ENCODE measurements around the gene ROR1.

ROR1 gene

DNA sequence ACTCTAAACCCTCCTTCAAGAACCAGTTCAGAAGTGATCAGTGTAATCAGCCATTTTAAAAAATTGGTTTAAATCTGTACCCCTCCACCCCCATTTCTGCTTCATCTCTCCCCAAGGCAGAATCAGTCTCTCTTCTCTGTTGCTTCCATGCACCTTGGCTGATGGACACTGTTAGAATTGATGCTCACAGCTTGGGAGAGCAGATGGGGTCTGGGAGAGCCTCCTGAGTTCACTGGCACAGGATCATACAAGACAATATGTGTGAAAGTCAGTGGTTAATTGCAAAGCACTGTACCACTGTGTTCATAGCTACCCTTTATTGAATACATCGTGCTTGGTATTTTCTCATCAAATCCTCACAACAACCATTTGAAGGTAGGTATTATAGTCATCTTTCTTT is 140.9 kb downstream of the ROR1 start:
- ATAC-seq: no peak

DNA sequence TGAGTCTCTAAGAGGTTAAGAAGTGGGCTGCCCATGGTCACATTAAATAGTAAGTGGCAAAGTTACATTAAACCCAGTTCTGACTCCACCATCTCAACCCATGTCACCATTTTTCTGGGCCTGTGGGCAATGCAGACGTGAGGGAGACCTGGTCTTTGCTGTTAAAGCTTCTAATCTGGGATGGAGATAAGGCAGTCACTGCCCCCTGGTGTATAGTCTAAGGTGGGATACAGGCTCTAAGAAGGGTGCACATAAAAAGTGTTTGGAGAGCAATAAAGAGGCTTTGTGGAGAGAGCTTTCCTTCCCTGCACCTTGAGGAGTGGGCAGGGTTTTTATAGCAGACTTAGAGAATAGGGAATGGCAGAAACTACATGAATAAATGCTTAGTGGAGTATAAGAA is 141.3 kb downstream of the ROR1 start:
- ATAC-seq: no peak

DNA sequence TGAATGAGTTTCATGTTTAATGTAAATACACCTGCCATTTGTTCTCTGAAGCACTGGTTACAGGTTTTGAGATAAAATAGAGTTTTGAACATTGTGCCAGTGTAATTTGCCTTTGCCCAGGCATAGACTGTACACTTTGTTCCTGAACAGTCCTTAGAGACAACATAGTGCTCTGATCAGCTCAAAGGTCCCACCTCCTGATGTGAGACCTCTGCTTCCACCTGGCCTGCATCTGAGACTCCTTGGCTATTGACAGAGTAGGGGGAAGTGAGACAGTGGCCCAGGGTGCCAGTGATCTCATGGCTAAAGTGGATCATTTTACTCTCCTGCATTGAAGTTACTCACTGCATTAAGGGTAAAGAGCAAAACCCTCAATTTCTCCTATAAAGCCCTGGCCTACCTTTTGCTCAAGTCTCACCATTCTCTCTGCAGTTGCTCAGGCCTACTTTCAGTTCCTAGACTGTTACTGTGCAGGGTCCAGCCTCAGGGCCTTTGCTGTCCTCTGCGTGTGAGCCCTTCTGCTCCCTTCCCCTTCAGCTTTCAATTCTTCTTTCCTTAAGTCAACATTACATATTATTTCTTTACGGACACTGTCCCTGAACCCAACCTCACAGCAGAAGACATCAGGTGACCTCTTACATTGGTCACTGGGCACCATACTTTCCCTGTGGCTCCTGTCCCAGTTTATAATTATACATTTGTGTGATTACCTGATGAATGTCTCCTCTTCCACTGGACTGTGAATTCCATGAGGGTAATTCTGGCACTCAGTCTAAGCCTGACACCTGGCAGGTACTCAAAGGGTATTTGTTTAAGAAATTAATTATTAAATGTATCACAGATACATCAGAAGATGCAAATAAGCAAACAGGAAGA is 142.9 kb downstream of the ROR1 start:
- ATAC-seq: no peak

DNA sequence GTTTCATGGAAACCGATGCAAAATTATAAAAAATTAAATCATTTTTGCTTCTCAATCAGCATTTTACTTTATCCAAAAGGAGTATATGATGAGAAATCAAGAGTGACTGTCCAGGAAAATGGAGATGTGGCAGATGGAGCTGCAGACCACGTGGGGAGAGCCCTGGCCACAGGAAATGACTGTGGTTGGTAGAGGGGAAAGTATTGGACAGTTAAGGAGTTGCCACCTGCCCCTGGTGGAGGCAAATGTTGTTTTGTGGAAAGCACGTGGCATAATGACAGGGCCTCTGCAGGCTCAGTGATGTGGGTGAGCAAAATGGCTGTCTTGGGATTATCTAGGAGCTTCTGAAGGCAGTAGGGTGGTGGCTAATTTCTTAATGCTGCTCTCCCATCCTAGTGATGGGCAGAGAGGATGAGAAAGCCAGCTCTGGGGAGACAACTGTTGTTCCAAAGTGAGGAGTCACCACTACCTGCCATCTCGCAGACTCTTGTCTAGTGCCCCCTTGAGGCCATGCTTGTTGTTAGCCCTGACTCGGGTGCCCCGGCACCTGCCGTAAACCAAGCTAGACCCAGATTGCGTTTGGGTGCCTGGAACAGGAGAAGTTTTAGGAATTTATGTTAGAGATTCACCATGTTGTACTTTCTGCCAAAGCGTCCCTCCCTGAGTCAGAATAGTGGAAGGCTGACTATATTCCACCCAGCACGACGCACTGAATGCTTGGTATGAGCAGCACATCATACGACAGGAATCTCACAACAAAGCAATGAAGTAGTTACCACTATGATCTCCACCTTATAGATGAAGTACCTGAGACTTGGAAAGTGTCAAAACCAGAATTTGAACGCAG is 144.0 kb downstream of the ROR1 start:
- no peak for ATAC-seq

DNA sequence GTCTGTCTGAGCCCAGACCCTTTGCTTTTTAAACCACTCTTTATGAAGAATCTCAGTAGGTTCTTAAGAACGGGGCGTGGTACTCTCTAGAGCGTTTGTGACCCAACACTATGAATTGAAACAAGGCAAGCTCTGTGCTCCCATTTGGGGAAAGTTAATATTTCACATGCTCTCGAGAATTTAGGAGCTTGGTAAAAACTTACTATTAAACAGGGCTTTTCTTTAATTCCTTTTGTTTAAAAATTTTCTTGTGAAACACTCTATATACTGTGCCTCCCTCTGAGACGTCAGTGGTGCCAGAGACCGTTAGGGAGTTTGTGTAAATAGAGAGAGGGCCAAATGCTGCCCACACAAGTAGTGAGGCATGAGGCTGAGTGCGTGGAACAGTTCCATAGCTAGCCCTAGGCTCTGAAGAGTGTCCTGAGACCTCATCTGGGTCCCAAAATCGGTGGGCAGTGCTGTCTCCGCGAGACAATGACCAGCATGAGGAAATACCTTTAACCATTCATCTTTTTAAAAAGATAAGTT is 144.7 kb downstream of the ROR1 start:
- no peak for ATAC-seq

DNA sequence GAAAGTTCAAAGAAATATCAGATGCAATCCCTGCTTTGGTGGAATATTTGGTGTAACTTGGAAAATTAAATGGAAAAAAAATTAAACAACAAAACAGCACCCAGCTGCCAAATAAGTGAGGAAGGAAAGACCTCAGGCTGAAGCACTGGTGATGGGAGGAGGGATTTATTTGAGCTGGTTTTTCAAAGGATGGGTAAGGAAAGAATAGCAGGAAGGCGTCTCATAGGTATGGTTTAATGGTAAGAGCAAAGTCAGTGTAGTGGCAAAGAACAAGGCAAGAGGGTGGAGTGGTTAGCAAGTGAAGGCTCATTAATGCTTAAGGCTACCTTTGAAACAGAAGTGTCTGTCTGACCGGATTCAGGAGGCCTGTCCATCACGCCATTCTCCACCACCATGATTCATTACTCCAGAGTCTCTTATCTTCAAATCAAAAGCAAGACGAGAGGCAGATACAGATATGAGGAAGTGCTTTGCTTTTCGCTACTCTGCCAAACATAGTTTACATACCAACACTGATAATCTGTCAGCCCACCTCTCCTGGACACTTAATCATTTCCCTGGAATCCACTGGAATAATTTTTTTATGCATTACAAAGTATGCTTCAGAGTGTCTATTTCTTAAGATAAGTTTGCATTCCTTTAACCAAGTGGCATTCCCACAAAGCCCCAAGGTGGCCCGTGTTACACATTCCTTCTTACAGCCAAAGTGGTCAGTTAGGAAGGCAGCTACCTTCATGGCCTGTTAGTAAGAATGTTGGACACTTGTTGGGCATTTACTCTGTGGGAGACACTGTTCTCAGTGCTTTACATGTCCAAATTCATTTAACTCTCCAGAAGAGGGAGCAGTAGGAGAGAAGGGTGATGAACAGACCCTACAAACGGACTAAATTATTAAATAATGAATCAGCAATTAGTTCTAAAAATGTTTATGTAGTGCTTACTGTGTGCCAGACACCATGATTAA is 146.6 kb downstream of the ROR1 start:
- no peak for ATAC-seq

DNA sequence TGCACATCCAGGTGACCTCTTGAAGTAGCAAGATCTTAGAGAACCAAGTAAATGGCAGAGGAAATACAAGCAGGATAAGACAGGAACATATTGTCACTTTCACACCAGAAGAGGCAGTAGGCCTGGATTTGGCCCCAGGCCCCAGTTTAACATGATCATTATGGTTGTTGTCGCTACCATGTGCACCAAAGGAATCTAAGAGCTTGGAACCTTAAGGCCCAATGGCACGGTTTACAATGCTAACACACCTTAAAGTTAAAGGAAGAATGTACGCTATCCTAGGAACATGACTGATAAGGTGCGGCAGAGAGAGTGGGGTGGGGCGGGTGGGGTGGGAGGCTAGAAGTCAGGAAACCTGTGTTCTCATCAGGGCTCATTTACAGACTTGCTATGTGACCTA is 147.5 kb downstream of the ROR1 start:
- ATAC-seq: no peak

DNA sequence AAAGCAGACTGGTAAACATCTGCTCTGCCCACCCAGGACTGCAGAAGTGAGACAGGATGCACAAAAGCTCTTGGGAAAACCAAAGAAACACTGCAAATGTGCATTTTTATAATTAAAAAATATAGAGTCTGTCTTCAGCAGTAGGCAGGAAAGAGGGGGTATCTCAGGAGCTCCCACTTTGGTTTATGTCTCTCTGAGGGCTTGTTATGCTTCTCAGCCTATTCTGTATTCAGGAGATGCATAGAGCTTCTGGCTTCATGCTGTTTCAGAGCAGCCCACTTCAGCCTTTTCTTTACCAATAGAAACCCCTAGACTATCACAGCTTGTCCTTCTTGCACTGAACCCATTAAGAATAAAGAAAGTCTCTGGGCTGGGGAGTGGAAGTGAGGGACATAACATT is 148.0 kb downstream of the ROR1 start:
- ATAC-seq: no peak

DNA sequence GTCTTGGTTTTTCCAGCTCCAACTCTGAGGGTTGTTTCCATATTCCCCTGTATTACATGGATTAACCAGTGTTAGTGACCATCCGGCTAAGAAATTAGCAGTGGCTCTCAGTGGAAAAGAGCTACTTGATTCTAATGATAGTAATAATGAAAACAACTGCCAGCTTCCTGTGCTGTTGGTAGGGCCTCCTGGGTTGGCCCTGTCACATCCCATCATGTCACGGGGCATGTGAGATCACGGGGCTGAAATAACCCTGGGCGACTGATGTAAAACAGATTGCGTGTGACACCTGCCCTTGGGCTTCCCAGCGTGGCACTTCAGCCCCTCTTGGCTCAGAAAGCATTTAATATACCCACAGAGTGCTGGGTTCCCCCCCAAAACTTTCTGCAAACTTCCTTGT is 149.0 kb downstream of the ROR1 start:
- ATAC-seq: no peak

DNA sequence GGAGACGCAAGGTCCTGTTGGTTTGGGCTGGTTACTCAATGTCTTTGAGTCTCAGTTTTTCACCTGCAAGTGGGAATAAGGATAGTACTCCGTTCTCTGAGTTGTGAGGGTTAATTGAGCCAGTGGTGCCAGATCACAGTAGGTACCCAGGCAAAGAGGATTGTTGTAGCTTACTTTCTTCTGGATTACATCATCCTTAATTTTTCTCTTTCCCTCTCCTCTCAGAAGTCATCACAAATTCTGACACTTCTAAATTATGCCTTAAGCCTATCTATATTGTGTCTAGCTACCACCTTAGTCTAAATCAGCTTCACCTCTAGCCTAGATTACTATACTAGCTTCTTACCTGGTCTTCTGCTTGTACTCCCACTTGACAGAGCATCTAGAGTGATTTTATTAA is 149.5 kb downstream of the ROR1 start:
- no peak for ATAC-seq

DNA sequence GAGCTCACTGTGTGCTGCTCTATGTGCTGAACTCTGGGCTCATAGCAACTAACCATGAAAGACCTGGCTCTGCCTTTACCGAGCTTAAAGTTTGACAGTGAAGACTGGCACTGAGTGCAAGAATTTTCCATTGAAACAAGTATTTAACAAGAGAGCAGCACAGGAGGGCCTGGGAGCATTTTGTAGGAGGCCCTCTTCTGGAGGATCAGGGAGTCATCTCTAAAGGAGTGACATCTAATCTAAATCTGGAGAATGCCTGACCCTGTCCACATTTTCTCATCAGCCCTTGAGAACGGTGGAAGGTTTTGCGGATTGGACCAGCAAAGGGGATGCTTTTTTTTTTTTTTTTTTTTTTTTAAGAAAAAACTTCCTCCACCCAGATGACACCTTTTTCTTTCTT is 150.8 kb downstream of the ROR1 start:
- no peak for ATAC-seq

DNA sequence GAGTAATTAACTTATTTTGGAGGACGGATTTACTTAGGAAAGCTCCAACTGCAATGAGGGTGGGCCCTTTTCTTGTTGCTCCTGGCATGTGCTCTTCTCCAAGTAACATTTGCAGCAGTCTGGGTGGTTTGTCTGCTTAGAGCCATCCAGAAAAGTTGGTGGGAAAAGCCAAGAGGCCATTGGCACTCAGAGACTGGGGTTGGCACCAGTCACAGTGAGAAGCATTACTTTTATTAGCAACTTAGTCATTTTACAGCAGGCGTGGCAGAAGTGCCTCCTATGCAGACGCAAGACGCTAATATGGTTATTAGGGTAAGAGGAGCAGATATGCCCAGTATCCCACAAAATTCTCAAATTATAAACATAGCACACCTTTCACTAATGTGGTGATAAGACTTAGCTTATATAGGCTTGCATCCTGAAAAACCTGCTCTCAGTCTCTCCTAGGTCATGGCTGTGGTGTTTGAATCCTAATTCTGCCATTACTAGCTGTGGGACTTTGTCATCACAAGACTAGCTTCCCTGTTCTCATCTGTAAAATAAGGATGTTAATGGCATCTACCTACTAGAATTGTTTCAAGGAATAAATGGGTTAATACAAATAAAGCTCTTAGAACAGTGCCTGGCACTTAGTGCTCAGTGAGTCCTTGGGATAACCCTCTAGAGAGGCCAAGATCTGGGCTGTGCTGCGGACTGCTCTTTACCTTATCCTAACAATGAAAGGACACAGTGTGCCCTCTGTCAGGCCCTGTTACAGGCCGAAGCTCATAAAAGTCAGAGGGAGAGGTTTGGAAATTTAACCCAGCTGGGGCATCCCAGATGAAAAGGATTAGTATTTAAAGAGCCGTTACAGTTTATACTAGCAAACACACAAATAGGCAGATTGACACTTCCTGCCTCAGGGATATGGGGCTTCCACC is 154.6 kb downstream of the ROR1 start:
- ATAC-seq: no peak

DNA sequence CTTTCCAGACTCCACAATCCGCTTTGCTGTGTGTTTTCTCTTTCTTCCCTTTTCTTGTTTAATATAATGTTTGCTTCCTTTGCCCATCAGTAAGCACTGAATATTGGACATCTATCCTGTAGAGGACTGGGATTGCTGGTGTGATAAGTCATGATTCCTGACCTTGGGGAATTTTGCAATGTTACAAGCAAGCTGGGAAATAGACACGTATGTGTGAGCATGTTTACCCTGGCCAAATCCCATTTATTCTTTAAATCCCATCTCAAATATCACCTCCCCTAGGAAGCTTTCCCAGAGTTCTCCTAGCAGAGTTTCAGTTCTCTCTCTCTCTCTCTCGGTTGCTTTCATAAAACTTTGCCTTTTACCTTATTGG is 155.3 kb downstream of the ROR1 start:
- no peak for ATAC-seq

DNA sequence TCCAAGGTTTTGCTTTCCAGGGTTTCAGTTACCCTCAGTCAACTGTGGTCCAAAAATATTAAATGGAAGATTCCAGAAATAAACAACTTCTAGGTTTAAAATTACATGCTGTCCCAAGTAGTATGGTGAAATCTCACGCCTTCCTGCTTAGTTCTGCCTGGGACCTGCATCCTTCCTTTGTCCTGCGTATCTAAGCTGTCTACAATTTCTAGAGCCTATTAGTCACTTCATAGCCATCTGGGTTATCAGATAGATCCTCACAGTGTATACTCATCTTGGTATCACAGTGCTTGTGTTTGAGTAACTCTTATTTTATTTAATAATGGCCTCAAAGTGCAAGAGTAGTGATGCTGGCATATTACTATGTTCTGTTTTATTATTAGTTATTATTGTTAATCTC is 157.7 kb downstream of the ROR1 start:
- ATAC-seq: no peak

DNA sequence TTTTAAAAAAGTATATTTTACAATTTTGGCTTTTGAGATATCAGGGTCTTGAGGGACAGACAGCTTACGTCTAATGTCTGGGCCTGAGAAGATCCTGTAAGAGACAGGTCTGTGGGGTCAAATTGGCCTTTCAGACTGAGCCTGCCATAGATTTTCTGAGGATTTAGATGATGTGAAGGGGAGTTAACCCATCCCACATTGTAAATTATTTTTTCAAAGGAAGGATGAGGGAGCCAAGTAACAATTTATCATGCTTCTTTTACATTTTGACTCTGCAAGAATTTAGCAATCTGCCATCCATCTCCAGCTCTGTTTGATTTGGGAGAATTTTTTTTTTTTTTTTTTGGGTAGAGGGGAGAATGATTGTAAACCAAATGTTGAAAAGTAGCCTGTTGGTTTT is 160.9 kb downstream of the ROR1 start:
- no peak for ATAC-seq

DNA sequence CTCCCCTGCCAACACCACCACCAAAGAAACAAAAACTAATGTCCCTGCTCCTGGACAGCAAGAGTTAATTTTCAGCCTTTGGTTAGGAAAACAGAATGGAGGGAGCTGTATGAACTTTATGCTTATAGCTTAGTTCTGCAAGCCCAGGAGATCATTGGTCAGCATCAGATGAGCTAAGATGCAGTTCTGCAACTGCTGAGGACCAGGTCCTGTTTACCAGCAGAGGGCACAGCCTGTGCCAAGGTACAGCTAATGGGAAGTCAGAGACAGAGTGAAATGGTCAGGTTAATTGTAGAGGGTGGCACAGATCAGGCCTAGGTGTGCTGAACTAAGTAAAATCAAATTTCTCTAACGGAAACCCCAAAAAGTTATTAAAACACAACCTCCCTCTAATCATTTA is 161.3 kb downstream of the ROR1 start:
- no peak for ATAC-seq

DNA sequence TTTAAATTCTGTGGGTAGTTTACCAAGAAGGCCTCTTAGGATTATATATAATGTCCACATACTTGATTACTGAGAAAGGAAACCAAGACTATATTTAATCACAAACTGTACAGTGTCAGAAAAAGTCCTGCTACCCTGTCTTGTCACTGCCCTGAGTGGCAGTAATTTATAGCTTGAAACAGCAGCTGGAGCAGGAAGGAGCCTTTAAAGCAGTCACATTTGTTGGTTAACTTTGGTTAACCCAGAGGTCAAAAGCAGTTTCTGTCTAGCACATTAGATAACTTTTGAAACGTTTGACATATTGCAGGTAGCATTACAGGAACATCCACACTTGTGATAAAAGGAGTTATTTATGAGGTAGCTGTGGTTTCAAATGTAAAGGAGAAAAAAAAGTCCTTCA is 161.7 kb downstream of the ROR1 start:
- no peak for ATAC-seq

DNA sequence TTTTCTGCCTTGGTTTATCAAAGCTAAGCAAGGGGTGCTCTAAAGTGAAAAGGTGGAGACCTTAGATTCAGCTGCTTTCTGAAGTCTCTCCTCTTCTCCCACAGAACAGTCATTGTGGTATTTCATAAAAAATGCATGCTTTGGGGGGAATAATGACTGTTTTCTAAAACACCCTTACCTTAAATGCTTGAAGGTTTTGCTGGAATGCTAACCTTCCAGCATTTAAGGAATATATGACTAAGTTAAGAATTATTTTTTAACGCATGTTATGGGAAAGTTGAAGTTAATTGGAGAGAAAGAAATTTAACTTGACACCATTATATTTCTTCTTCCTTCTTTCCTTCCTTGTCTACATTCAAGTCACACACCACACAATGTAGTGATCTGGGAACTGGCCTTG is 162.5 kb downstream of the ROR1 start:
- ATAC-seq: no peak

DNA sequence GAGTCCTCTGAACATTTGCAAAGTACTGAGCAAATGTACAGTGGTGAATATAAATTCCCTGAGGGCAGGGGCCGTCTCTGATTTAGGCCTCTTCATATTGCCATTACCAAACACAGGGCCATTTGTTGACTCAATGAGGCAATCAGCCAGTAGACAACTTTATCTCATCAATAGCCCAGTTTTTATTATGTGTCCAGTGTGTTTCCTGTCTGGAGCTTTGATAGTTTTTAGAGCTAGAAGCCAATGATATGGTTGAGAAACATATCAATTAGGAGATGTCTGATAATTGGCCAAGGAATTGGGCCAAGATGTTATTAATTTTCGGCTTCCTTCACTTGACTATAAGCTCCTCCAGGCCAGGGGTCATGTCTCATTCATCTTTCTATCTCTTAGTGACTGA is 163.0 kb downstream of the ROR1 start:
- no peak for ATAC-seq

DNA sequence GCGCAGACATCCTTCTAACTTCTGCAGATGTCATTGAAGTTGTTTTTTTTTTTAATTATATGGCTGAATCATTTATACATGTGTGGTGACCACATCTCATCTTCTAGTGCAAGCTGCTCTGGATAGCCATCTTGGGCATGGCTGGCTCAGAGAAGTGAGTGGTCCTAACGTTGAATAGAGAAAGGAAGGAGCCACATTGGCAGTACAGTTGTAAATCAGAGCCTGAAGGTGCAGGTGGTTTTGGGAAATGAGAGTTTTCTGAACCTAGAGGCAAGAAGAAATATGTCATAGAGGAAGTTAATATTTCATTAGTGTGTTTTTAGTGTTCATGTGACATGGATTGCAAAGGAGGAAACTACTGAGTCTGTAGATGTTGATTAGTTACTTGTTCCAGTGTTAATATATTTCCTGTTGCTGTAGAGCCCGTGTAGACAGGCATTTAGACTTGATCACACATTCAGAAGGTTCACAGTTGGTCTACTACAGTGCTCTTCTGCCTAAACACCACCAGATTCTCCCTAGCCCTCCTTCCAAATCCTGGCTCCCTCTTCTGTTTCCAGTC is 163.7 kb downstream of the ROR1 start:
- no peak for ATAC-seq

DNA sequence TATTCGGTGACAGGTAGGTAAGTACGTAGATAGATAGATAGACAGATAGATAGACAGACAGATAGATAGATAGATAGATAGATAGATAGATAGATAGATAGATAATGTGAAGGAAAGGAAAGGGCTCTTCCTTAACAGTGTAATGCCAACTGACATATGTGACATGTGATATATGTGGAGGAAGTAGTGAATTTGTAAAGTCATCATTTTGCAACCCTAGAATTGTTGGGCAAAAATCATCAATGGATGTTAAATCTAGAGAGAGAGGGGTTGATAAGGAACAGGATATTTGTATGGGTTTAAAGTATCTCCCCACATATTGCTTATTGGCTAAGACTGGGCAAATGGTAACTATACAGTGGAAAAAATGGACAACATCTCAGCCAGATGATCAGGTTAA is 166.6 kb downstream of the ROR1 start:
- ATAC-seq: no peak

Data from activated CD4-positive, CD25-positive, alpha-beta regulatory T cell treated with anti-CD3 and anti-CD28 coated beads, Interleukin-2, amount 50 U/mL, for 24 hours (primary cell).